CD4-positive, CD25-positive, alpha-beta regulatory T cell (primary cell): ENCODE data around the gene PYGB. TPM values are rescaled to one million over a fixed set of nuclear protein-coding genes. Genes with fewer than 3 reads are reported as not detected.
A peak's percentile ranks its signal among the peaks of the same experiment; 100 is the strongest.

Experiments used
- ATAC-seq, 2 donors: fragments of 150-1000 bp; cut with Tn5 transposase; one replicate each; pipeline ENCODE4 v1.10.0; 2021; ENCODE audit warnings: low read depth in 2 of 2, moderate number of reproducible peaks in 2 of 2, moderate library complexity in 1 of 2
- DNase-seq, 3 donors: peaks; one replicate each; pipeline versions ENCODE4 v3.0.0 to v3.0.0-alpha.2; 2012 to 2022; ENCODE audit warnings: mixed read lengths in 1 of 3
- H3K27ac ChIP-seq: one replicate; pipeline ENCODE4 v1.7.0; 2013; ENCODE audit warnings: mild to moderate bottlenecking, low read length; ENCODE audit not compliant: insufficient read depth, poor library complexity, severe bottlenecking
- H3K27me3 ChIP-seq: one replicate; pipeline ENCODE4 v1.7.0; 2013; ENCODE audit warnings: low read length; ENCODE audit not compliant: control insufficient read depth, insufficient read depth
- H3K36me3 ChIP-seq: one replicate; pipeline ENCODE4 v1.7.0; 2013; ENCODE audit warnings: mild to moderate bottlenecking, low read length, moderate library complexity; ENCODE audit not compliant: control insufficient read depth, insufficient read depth
- H3K4me1 ChIP-seq: 2 replicates; pipeline ENCODE4 v1.7.0; 2013; ENCODE audit warnings: mild to moderate bottlenecking, low read length; ENCODE audit not compliant: insufficient read depth, control insufficient read depth, poor library complexity, severe bottlenecking
- H3K4me3 ChIP-seq: one replicate; pipeline ENCODE4 v1.7.0; 2013; ENCODE audit warnings: low read depth, mild to moderate bottlenecking, low read length, moderate library complexity
- H3K9me3 ChIP-seq, 2 experiments: 1 replicate in 1 of 2; 2 replicates in 1 of 2; pipeline ENCODE4 v1.7.0; 2013; ENCODE audit warnings: low read length in 2 of 2, mild to moderate bottlenecking in 1 of 2, moderate library complexity in 1 of 2; ENCODE audit not compliant: control insufficient read depth in 2 of 2
- H3K27ac Mint-ChIP-seq, 3 donors: one replicate each; pipeline ENCODE4 v1.8.0; 2020 to 2022; ENCODE audit warnings: mild to moderate bottlenecking in 3 of 3, mixed read lengths in 3 of 3, moderate library complexity in 2 of 3
- H3K27me3 Mint-ChIP-seq: one replicate; pipeline ENCODE4 v1.8.0; 2022; ENCODE audit warnings: mild to moderate bottlenecking, mixed read lengths
- H3K36me3 Mint-ChIP-seq: one replicate; pipeline ENCODE4 v1.8.0; 2020; ENCODE audit warnings: mixed read lengths
- H3K4me1 Mint-ChIP-seq, 4 donors: one replicate each; pipeline ENCODE4 v1.8.0; 2020 to 2022; ENCODE audit warnings: mixed read lengths in 4 of 4, mild to moderate bottlenecking in 1 of 4
- H3K4me3 Mint-ChIP-seq, 4 donors: one replicate each; pipeline ENCODE4 v1.8.0; 2020 to 2022; ENCODE audit warnings: mild to moderate bottlenecking in 4 of 4, mixed read lengths in 4 of 4, moderate library complexity in 3 of 4
- H3K9me3 Mint-ChIP-seq, 7 donors: one replicate each; pipeline ENCODE4 v1.8.0; 2020 to 2022; ENCODE audit warnings: mixed read lengths in 7 of 7, mild to moderate bottlenecking in 3 of 7, moderate library complexity in 2 of 7
- polyA plus RNA-seq, 4 donors: library from polyadenylated mRNA; unstranded; fragments of 300-500 nt; fragmentation: Illumina TruSeq; gene quantifications; one replicate each; pipeline ENCODE4 v1.2.3, GENCODE V29; 2021
- total RNA-seq: library from RNA; stranded (reverse); gene quantifications from one replicate; pipeline ENCODE4 v1.2.3, GENCODE V29; 2022

The PYGB gene
- 37.2 TPM for total RNA-seq
- 10 to 100 TPM; 45.3 to 64.6 (median 52.4) TPM for polyA plus RNA-seq

DNA sequence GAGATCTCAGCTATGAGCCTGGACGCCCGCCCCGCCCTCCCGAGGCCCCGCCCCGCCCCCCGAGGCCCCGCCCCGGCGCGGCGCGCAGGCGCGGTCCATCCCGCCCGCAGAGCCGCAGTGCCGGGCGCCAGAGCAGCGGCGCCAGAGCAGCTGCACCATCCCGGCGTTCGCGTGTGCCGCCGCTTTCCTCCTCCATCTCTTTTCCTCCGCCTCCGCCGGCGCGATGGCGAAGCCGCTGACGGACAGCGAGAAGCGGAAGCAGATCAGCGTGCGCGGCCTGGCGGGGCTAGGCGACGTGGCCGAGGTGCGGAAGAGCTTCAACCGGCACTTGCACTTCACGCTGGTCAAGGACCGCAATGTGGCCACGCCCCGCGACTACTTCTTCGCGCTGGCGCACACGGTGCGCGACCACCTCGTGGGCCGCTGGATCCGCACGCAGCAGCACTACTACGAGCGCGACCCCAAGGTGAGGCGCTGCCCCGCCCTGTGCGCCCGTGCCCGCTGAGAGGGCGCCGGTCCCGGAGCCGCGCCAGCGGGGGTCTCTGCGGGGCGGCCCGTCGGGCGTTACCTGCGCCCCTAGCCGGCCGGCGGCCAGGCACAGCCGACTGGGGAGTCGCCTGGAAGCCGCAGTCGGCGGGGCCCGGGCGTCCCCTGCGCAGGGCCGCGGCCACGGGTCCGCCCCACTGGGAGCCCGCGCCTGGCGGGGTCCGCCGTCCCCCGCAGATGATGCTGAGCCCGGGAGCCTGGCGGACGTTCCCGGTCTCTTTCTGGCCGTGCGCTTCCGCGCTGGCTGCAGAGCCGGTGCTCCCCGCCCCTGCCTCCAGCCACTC lies at the start of gene PYGB:
Gene PYGB (plus strand): TSS at position 130 of the 830 bp plus-strand sequence. CDS start 94 bp downstream, at position 224.
- Mint-ChIP-seq H3K9me3 (peaks cover 0 to 3% (median 1%) of the 10 kb centered on the region in 7 donors), H3K27me3 (no peaks in the 10 kb centered on the region), H3K27ac (peak within 1 kb of the TSS; percentile 85 to 92 (median 89)), H3K4me3 (peak within 1 kb of the TSS; percentile 95 to 98 (median 96)), H3K36me3 (no peaks in the 10 kb centered on the region), H3K4me1 (peaks cover 19 to 65% (median 41%) of the 10 kb centered on the region in 4 donors)
- no peaks in the 10 kb centered on the region for H3K9me3 ChIP-seq
- no peaks in the 10 kb centered on the region for H3K36me3 ChIP-seq
- H3K4me3 ChIP-seq: peak within 1 kb of the TSS; percentile 72
- DNase-seq: peak; percentile 67 to 78 (median 74)
- peaks cover 3% of the 10 kb centered on the region for H3K27me3 ChIP-seq
- ATAC-seq: peak; percentile 77 to 81
- H3K4me1 ChIP-seq: peaks cover 27% of the 10 kb centered on the region
- peak within 1 kb of the TSS; percentile 57 for H3K27ac ChIP-seq

DNA sequence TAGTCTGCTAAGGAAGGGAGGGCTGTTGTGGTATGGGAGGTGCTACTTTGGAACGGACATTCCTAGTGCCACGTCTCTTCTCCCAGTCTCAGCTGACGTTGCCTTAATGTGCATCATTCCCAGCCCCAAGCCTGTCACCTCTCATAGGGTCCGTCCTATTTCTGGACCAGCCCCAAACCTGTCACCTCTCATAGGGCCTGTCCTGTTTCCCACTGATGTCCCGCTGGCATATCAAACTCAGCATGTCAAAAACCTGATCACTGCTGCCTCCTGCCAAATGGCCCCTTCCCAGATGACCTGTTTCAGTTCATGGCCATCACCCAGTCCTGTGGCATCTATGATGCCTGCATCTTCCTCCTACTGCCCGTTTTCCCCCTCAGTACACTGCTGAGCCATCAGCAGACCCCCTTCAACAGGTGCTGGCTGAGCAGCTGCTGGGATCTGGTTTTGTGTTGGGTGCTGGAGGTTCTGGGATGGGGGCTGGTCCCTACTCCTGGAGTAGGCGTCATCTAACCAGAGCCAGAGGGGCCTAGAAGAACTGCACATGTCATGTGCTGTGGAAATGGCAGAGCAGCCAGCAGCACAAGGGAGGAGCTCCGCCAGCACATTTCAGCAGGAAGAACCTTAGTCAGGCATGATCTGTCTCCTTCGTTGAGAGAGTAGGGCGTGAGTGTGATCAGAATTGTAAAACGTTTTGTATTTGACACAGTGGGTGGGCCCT lies 49.1 kb upstream of the PYGB start:
- Histone ChIP-seq H3K36me3 (no peaks in the 10 kb centered on the region), H3K9me3 (no peaks in the 10 kb centered on the region), H3K27me3 (no peaks in the 10 kb centered on the region), H3K27ac (no peak overlapping the region), H3K4me1 (peaks cover 22% of the 10 kb centered on the region), H3K4me3 (no peak overlapping the region)
- Mint-ChIP-seq H3K9me3 (peaks cover 0 to 4% (median 0%) of the 10 kb centered on the region in 7 donors), H3K4me3 (peak overlapping the region in 2 of 4 donors; percentile 11 to 70), H3K27ac (peak overlapping the region in 2 of 3 donors; percentile 1 to 9), H3K4me1 (peaks cover 20 to 71% (median 53%) of the 10 kb centered on the region in 4 donors), H3K27me3 (peaks cover 4% of the 10 kb centered on the region), H3K36me3 (peaks cover 8% of the 10 kb centered on the region)
- DNase-seq (no peak), ATAC-seq (no peak)

DNA sequence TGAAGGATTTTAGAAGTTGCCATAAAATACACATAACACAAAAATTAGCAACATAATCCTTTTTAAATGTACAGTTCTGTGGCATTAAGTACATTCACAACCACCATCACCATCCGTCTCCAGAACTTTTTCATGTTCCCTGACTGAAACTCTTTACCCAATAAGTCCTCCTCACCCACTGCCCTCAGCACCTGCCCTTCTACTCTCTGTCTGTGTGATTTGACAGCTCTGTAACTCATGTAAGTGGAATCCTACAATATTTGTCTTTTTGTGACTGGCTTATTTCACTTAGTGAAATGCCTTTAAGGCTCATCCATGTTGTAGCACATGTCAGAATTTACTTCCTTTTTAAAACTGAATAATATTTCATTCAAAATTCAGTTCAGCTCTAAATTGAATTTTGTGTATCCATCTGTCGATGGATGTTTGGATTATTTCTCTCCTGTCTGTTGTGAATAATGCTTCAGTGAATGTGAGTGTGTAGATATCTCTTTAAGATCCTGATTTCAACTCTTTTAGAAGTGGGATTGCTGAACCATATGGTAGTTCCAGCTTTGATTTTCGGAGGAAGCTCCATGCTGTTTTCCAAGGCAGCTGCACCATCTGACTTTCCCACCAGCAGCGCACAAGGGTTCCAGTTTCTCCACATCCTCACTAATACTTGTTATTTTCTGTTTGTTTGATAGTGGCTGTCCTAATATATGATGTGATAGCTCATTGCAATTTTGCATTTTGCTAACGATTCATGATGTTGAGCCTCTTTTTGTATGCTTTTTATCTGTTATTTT lies 48.2 kb upstream of the PYGB start:
- no peaks in the 10 kb centered on the region for H3K9me3 ChIP-seq
- H3K4me3 ChIP-seq: no peak overlapping the region
- ATAC-seq (no peak), DNase-seq (no peak)
- H3K36me3 ChIP-seq: peaks cover 2% of the 10 kb centered on the region
- H3K27ac ChIP-seq: no peak overlapping the region
- peaks cover 27 to 75% (median 56%) of the 10 kb centered on the region in 4 donors for H3K4me1 Mint-ChIP-seq
- H3K9me3 Mint-ChIP-seq: peaks cover 0 to 4% (median 0%) of the 10 kb centered on the region in 7 donors
- peaks cover 8% of the 10 kb centered on the region for H3K36me3 Mint-ChIP-seq
- peak overlapping the region; percentile 1 to 84 (median 9) for H3K27ac Mint-ChIP-seq
- H3K4me3 Mint-ChIP-seq: peak overlapping the region in 2 of 4 donors; percentile 16 to 70
- peaks cover 4% of the 10 kb centered on the region for H3K27me3 Mint-ChIP-seq
- no peaks in the 10 kb centered on the region for H3K27me3 ChIP-seq
- H3K4me1 ChIP-seq: peaks cover 22% of the 10 kb centered on the region

DNA sequence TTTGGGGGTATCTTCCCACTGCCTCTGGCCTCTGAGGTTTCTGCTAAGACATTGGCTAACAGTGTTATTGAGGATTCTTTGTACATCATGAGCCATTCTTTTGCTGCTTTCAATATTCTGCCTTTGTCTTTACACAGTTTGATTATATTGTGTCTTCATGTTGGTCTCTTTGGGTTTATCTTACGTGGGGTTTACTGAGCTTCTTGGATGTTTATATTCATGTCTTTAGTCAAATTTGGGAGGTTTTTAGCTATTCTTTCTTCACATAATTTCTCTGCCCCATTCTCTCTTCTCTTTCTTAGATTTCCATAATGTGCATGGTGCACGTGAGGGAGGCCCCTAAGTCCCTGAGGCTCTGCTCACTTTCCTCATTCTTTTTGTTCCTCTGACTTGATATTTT lies 44.8 kb upstream of the PYGB start:
- DNase-seq (no peak), ATAC-seq (no peak)
- H3K4me3 ChIP-seq: no peak overlapping the region
- no peaks in the 10 kb centered on the region for H3K9me3 ChIP-seq
- Mint-ChIP-seq H3K36me3 (peaks cover 12% of the 10 kb centered on the region), H3K4me1 (peaks cover 27 to 60% (median 44%) of the 10 kb centered on the region in 4 donors), H3K27ac (peak overlapping the region in 2 of 3 donors; percentile 4 to 42), H3K4me3 (peak overlapping the region in 1 of 4 donors; percentile 65), H3K9me3 (peaks cover 0 to 4% (median 0%) of the 10 kb centered on the region in 7 donors), H3K27me3 (no peaks in the 10 kb centered on the region)
- peaks cover 3% of the 10 kb centered on the region for H3K36me3 ChIP-seq
- no peaks in the 10 kb centered on the region for H3K4me1 ChIP-seq
- H3K27ac ChIP-seq: no peak overlapping the region
- H3K27me3 ChIP-seq: no peaks in the 10 kb centered on the region

DNA sequence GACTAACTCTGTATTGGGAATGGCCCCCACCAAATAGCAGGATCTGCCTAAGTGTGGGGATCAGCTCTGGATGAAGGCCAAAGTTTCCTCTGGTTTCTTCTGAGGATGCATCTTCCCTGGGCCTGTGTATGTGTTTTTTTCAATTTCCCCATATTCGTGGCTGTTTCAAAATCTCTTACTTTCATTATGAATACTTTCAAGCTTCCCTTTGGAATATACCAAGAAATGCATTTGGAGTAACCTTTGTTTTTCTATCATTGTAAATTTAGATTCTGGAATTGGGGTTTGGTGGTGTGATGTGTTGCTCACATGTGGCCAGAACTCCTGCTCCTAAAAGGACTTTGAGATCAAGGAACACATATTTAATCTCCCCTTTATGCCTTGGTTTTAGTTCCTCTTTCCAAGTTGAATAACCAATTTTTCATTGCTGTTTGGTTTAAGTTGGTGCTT lies 44.0 kb upstream of the PYGB start:
- Histone ChIP-seq H3K9me3 (no peaks in the 10 kb centered on the region), H3K27me3 (no peaks in the 10 kb centered on the region), H3K4me1 (no peaks in the 10 kb centered on the region), H3K27ac (no peak overlapping the region), H3K4me3 (no peak overlapping the region), H3K36me3 (peaks cover 3% of the 10 kb centered on the region)
- DNase-seq: no peak
- Mint-ChIP-seq H3K9me3 (peaks cover 0 to 4% (median 0%) of the 10 kb centered on the region in 7 donors), H3K27me3 (no peaks in the 10 kb centered on the region), H3K4me1 (peaks cover 27 to 56% (median 41%) of the 10 kb centered on the region in 4 donors), H3K36me3 (peaks cover 12% of the 10 kb centered on the region), H3K4me3 (peak overlapping the region in 1 of 4 donors; percentile 6), H3K27ac (peak overlapping the region in 1 of 3 donors; percentile 4)
- ATAC-seq: no peak

DNA sequence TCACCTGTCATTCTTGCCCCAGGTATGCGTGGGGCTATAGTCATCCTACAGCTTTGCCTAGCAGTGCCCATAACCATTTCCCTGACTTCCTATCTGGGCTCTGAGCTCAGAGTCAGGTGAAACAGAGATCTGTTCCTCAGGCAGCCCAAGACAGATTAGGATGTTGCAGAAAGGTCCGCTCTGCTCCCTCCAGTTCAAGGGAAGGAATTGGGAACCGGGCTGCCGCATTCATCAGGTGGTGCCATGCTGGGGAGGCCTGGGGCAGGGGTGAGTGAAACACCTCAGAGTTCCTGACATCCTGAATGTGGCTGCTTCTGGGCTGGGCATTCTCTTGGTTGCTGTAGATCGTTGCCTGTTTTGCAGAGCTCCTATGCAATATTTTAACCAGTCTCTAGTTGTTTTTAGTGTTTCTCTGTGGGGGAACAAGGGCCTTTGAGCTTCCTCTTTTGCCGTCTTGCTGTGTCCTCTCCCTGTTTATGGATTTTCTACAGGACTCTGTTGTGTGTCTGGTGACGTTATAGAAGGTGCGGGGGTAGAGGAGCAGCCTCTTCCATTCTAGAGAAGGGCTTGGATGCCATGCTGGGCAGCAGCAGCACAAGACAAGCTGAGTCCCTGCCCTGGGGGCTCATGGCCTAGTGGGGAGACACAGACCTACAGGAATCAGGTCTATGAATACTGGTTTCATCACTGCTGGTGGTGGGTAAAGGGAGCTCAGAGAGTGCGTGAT lies 43.2 kb upstream of the PYGB start:
- H3K27ac ChIP-seq: no peak overlapping the region
- no peaks in the 10 kb centered on the region for H3K4me1 ChIP-seq
- DNase-seq: no peak
- H3K9me3 ChIP-seq: no peaks in the 10 kb centered on the region
- H3K27me3 ChIP-seq: no peaks in the 10 kb centered on the region
- Mint-ChIP-seq H3K4me3 (no peak overlapping the region), H3K27me3 (no peaks in the 10 kb centered on the region), H3K4me1 (peaks cover 23 to 49% (median 35%) of the 10 kb centered on the region in 4 donors), H3K36me3 (peaks cover 12% of the 10 kb centered on the region), H3K27ac (peak overlapping the region in 1 of 3 donors; percentile 14), H3K9me3 (peaks cover 0 to 4% (median 0%) of the 10 kb centered on the region in 7 donors)
- peaks cover 3% of the 10 kb centered on the region for H3K36me3 ChIP-seq
- ATAC-seq: no peak
- H3K4me3 ChIP-seq: no peak overlapping the region
